A549 (cell line): Measurements from ENCODE around the gene SLC12A8. TPM values are rescaled to one million over a fixed set of nuclear protein-coding genes. Genes with fewer than 3 reads are reported as not detected.

Experiments used
- ATAC-seq, 2 experiments: fragments of 200-7000 bp in 1 of 2; fragments of >200 bp in 1 of 2; cut with Nextera tagmentation in 1 of 2; cut with Tn5 transposase in 1 of 2; 3 replicates each; pipeline versions ENCODE4 v1.8.0 to v1.9.1; 2018 to 2020; ENCODE audit warnings: mild to moderate bottlenecking in 1 of 2, moderate library complexity in 1 of 2
- CTCF ChIA-PET: fragments of 300-600 bp; sonication (Branson Sonifier 250); formaldehyde crosslinking; extraction: SDS; loops from one replicate; lab custom pipeline; 2021; ENCODE audit warnings: antibody characterized with exemption, inconsistent platforms; lab: Yijun Ruan, JAX
- POLR2A ChIA-PET: fragments of 350-600 bp; formaldehyde crosslinking; extraction: SDS; loops from one replicate; lab custom pipeline; 2021; ENCODE audit warnings: antibody characterized with exemption, inconsistent platforms; lab: Yijun Ruan, JAX
- DNase-seq, 2 experiments: peaks; one replicate each; pipeline versions ENCODE4 v3.0.0 to v3.0.0-alpha.2; 2011 to 2016; ENCODE audit warnings: low read depth in 1 of 2, low spot score in 1 of 2
- FAIRE-seq: peaks from 2 replicates; lab custom pipeline; 2011; peaks lifted over from hg19 to GRCh38; lab: Jason Lieb, UNC
- H3K27ac ChIP-seq, 2 experiments: fragments of >200 bp; sonication (Bioruptor Twin); formaldehyde crosslinking; 3 replicates each; pipeline ENCODE4 v1.5.1; 2016 to 2017
- H3K4me1 ChIP-seq: fragments of >200 bp; sonication (Bioruptor Twin); formaldehyde crosslinking; 3 replicates; pipeline ENCODE4 v1.6.1; 2016
- H3K4me2 ChIP-seq: fragments of >200 bp; sonication (Bioruptor Twin); formaldehyde crosslinking; 3 replicates; pipeline ENCODE4 v1.6.1; 2016
- H3K4me3 ChIP-seq: fragments of >200 bp; sonication (Bioruptor Twin); formaldehyde crosslinking; 3 replicates; pipeline ENCODE4 v1.5.1; 2016
- H3K9me3 ChIP-seq: fragments of >200 bp; sonication (Bioruptor Twin); formaldehyde crosslinking; 3 replicates; pipeline ENCODE4 v1.6.1; 2016
- CBX2 ChIP-seq: fragments of 200-600 bp; sonication (generic); IDR thresholded peaks from 2 replicates; pipeline ENCODE4 v1.6.1; 2016; ENCODE audit warnings: low read depth, mild to moderate bottlenecking, borderline replicate concordance
- CEBPB ChIP-seq, 2 experiments: fragments of >200 bp in 1 of 2; sonication (Bioruptor Twin) in 1 of 2; formaldehyde crosslinking in 1 of 2; IDR thresholded peaks; 2 replicates each; pipeline ENCODE4 v1.6.1; 2012 to 2016
- CHD2 ChIP-seq: fragments of 150-350 bp; IDR thresholded peaks from 2 replicates; pipeline ENCODE4 v1.6.1; 2014; ENCODE audit warnings: low read length; ENCODE audit not compliant: partially characterized antibody
- EP300 ChIP-seq, 2 experiments: fragments of >200 bp; sonication (Bioruptor Twin); formaldehyde crosslinking; IDR thresholded peaks; 2 replicates in 1 of 2; 3 replicates in 1 of 2; pipeline ENCODE4 v1.6.1; 2016 to 2017
- ESRRA ChIP-seq: fragments of 150-350 bp; IDR thresholded peaks from 2 replicates; pipeline ENCODE4 v1.6.1; 2014; ENCODE audit warnings: mild to moderate bottlenecking, low read length, borderline replicate concordance
- FOSL2 ChIP-seq, 2 experiments: fragments of 450-650 bp in 1 of 2; fragments of >200 bp in 1 of 2; sonication (Bioruptor Twin) in 1 of 2; formaldehyde crosslinking; IDR thresholded peaks; 2 replicates each; pipeline versions ENCODE4 v1.5.0 to v1.6.1; 2016 to 2020; ENCODE audit warnings: mild to moderate bottlenecking in 1 of 2, moderate library complexity in 1 of 2
- GATA3 ChIP-seq: IDR thresholded peaks from 2 replicates; pipeline ENCODE4 v1.6.1; 2012; ENCODE audit warnings: borderline replicate concordance
- HDAC2 ChIP-seq: fragments of 200-600 bp; sonication (generic); IDR thresholded peaks from 2 replicates; pipeline ENCODE4 v1.6.1; 2016
- HOXB13 ChIP-seq: fragments of 250-450 bp; sonication (Bioruptor Pico); IDR thresholded peaks from 2 replicates; pipeline ENCODE4 v1.5.0; 2020; ENCODE audit warnings: low read depth, mild to moderate bottlenecking, moderate library complexity
- HOXB5 ChIP-seq: fragments of 250-450 bp; sonication (Bioruptor Pico); IDR thresholded peaks from 2 replicates; pipeline ENCODE4 v1.5.0; 2020; ENCODE audit warnings: mild to moderate bottlenecking, moderate library complexity
- JUN ChIP-seq, 2 experiments: fragments of >200 bp; sonication (Bioruptor Twin); formaldehyde crosslinking; IDR thresholded peaks; 2 replicates in 1 of 2; 3 replicates in 1 of 2; pipeline ENCODE4 v1.6.1; 2016 to 2017
- MYC ChIP-seq: IDR thresholded peaks from 2 replicates; pipeline ENCODE4 v1.6.1; 2012; ENCODE audit warnings: mild to moderate bottlenecking, inconsistent platforms, low read length, improper control_type of control experiment, borderline replicate concordance
- NPAS2 ChIP-seq: fragments of 250-450 bp; sonication (Bioruptor Pico); IDR thresholded peaks from 2 replicates; pipeline ENCODE4 v1.8.0; 2022; ENCODE audit warnings: mild to moderate bottlenecking, moderate library complexity, borderline replicate concordance
- POLR2A ChIP-seq: IDR thresholded peaks from 2 replicates; pipeline ENCODE4 v1.6.1; 2012; ENCODE audit warnings: mild to moderate bottlenecking, low read length
- RARB ChIP-seq: fragments of 250-450 bp; sonication (Bioruptor Pico); IDR thresholded peaks from 2 replicates; pipeline ENCODE4 v1.8.0; 2021; ENCODE audit warnings: mild to moderate bottlenecking, moderate library complexity
- RCOR1 ChIP-seq: fragments of 150-350 bp; IDR thresholded peaks from 2 replicates; pipeline ENCODE4 v1.6.1; 2014; ENCODE audit warnings: antibody characterized with exemption, low read length, low read depth
- RFX5 ChIP-seq: fragments of 450-650 bp; IDR thresholded peaks from 2 replicates; pipeline ENCODE4 v1.7.1; 2014; ENCODE audit warnings: antibody characterized with exemption, mild to moderate bottlenecking, moderate library complexity
- RNF2 ChIP-seq: fragments of 200-600 bp; sonication (generic); IDR thresholded peaks from 2 replicates; pipeline ENCODE4 v1.6.1; 2016; ENCODE audit warnings: low read depth, mild to moderate bottlenecking, antibody characterized with exemption, moderate library complexity, borderline replicate concordance
- SMC3 ChIP-seq: fragments of >200 bp; sonication (Bioruptor Twin); formaldehyde crosslinking; IDR thresholded peaks from 3 replicates; pipeline ENCODE4 v1.6.1; 2018; ENCODE audit warnings: inconsistent platforms
- TFCP2L1 ChIP-seq: fragments of 250-450 bp; sonication (Bioruptor Pico); IDR thresholded peaks from 2 replicates; pipeline ENCODE4 v1.5.0; 2021; ENCODE audit warnings: mild to moderate bottlenecking
- TP53 ChIP-seq: fragments of 250-450 bp; sonication (Bioruptor Pico); IDR thresholded peaks from 2 replicates; pipeline ENCODE4 v1.5.0; 2021; ENCODE audit warnings: mild to moderate bottlenecking, moderate library complexity
- ZSCAN20 ChIP-seq: fragments of 250-450 bp; sonication (Bioruptor Pico); IDR thresholded peaks from 2 replicates; pipeline ENCODE4 v1.8.0; 2022; ENCODE audit warnings: mild to moderate bottlenecking, moderate library complexity
- WGBS: methylation state at CpG from one replicate; pipeline ENCODE4 v1.1.6; 2017; ENCODE audit errors: missing lambda C conversion rate; 5-methylcytosine and 5-hydroxymethylcytosine counted together
- polyA plus RNA-seq, 4 experiments: library from polyadenylated mRNA; depleted of rRNA in 3 of 4; stranded (reverse); fragments of >200 nt; fragmentation: RNase III in 1 of 4; extraction: RNeasy Plus Mini Kit Qiagen cat#74134 plus additional on column Dnase treatment in 1 of 4; gene quantifications; 2 replicates in 3 of 4; 3 replicates in 1 of 4; pipeline ENCODE4 v1.2.3, GENCODE V29; 2011 to 2017
- TF ChIP-seq, protein P1 (sequence below): fragments of 450-650 bp; IDR thresholded peaks from 2 replicates; pipeline ENCODE4 v1.6.1; 2014; ENCODE audit warnings: antibody characterized with exemption
- TF ChIP-seq, protein P2 (sequence below): fragments of 200-600 bp; sonication (generic); IDR thresholded peaks from 2 replicates; pipeline ENCODE4 v1.6.1; 2016; ENCODE audit warnings: antibody characterized with exemption, mild to moderate bottlenecking, moderate library complexity
- TF ChIP-seq, protein P3 (sequence below): fragments of >200 bp; sonication (Bioruptor Twin); formaldehyde crosslinking; IDR thresholded peaks from 3 replicates; pipeline ENCODE4 v1.5.1; 2016
- TF ChIP-seq, protein P4 (sequence below): IDR thresholded peaks from 2 replicates; pipeline ENCODE4 v1.6.1; 2012

Gene SLC12A8
- polyA plus RNA-seq, 2 of the 4 experiments (the other 2 are of a cell fraction), result 1.1 to 4.2 TPM

DNA sequence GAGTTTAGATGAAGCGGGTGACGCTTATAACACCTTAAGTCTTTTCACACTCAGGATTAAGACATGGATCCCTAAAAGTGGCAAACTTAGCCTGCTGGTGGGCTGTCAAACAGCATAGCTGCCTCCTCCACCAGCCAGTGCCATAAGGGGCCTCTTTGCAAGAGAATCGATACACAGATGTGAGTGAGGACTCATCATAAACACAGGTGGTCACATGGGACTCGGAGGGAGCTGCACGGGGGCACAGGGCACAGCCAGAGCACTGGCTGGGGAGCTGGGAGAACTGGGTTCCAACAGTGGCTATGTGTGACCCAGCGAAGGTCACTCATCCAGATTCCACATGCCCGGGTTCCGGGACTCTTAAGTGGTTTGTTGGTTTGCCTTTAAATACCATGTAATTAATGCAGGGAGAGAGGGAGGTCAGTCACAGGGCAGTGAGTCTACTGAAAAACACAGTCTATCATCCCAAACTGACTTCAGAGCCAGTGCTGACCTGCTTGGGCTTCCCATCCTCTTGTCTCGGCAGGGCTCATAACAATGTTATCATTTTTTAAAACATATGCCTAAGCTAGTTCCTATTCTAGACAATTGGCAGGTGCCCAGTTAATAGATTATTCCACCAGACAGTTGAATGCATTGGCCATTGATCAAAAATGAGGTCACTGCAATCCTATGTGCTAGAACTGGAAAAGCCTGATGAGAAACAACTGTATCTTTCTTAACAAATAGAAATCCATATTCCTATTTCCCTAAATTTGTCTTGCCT, 51.8 kb downstream of the SLC12A8 start:
- WGBS, result 85% methylated on average over 5 of the region's 9 CpGs
- no peak for ATAC-seq
- no peak overlapping the region for H3K4me2 ChIP-seq
- no peak for DNase-seq
- TF ChIP-seq EP300 (IDR thresholded peaks at IDR 0.05) (no peak), ZSCAN20 (no peak), POLR2A (no peak), RARB (CRISPR knock-in tag) (no peak), CHD2 (no peak), TFCP2L1 (CRISPR knock-in tag) (no peak), FOSL2 (IDR thresholded peaks at IDR 0.05) (no peak), FOSL2 (CRISPR knock-in tag; IDR thresholded peaks at IDR 0.05) (no peak), NPAS2 (CRISPR knock-in tag) (no peak), RCOR1 (no peak)
- TF ChIP-seq, protein P1, sequence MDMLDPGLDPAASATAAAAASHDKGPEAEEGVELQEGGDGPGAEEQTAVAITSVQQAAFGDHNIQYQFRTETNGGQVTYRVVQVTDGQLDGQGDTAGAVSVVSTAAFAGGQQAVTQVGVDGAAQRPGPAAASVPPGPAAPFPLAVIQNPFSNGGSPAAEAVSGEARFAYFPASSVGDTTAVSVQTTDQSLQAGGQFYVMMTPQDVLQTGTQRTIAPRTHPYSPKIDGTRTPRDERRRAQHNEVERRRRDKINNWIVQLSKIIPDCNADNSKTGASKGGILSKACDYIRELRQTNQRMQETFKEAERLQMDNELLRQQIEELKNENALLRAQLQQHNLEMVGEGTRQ, result no peak
- TF ChIP-seq, all 56 proteins: peak for 0
- Histone ChIP-seq H3K4me3 (no peak overlapping the region), H3K27ac (no peak overlapping the region), H3K4me1 (no peaks in the 10 kb centered on the region), H3K9me3 (no peaks in the 10 kb centered on the region)
- no peak for FAIRE-seq
- ChIA-PET POLR2A (interaction anchor here (0.6 kb wide), 1 partner anchor 81 kb away, joined by 3 read pairs; no protein-coding TSS in a partner anchor), CTCF (interaction anchor here (0.6 to 1.1 kb wide), 2 partner anchors 10 to 33 kb away, joined by 3 to 4 read pairs; no protein-coding TSS in a partner anchor)

DNA sequence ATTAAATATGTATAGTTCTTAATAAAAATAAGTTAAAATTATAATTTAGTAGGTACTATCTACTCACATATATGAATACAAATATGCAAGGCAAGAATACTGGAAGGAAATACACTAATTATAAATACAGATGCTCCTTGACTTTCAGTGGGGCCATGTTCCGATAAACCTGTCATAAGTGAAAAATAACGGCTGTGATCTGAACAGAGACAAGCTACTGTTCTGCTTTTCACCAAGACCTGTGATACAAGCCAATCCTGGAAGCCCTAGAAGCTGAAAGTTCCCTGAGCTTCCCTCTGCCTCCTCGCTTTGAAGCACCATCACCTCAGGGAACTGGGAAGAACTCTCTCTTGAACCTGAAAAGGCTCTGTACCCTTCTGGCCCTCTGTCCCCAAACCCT, 55.4 kb downstream of the SLC12A8 start:
- Histone ChIP-seq H3K4me3 (no peak overlapping the region), H3K4me1 (no peaks in the 10 kb centered on the region), H3K9me3 (no peaks in the 10 kb centered on the region), H3K27ac (no peak overlapping the region), H3K4me2 (no peak overlapping the region)
- FAIRE-seq (no peak), DNase-seq (no peak), ATAC-seq (no peak)
- ChIA-PET POLR2A (no interaction called here), CTCF (interaction anchor here (0.9 kb wide), 1 partner anchor 8 kb away, joined by 3 read pairs; no protein-coding TSS in a partner anchor)
- 78% methylated on average over 3 of the region's 3 CpGs for WGBS
- no peak for TF ChIP-seq RNF2
- no peak for TF ChIP-seq MYC
- TF ChIP-seq RCOR1, result no peak
- no peak for TF ChIP-seq ESRRA
- TF ChIP-seq, protein P2, sequence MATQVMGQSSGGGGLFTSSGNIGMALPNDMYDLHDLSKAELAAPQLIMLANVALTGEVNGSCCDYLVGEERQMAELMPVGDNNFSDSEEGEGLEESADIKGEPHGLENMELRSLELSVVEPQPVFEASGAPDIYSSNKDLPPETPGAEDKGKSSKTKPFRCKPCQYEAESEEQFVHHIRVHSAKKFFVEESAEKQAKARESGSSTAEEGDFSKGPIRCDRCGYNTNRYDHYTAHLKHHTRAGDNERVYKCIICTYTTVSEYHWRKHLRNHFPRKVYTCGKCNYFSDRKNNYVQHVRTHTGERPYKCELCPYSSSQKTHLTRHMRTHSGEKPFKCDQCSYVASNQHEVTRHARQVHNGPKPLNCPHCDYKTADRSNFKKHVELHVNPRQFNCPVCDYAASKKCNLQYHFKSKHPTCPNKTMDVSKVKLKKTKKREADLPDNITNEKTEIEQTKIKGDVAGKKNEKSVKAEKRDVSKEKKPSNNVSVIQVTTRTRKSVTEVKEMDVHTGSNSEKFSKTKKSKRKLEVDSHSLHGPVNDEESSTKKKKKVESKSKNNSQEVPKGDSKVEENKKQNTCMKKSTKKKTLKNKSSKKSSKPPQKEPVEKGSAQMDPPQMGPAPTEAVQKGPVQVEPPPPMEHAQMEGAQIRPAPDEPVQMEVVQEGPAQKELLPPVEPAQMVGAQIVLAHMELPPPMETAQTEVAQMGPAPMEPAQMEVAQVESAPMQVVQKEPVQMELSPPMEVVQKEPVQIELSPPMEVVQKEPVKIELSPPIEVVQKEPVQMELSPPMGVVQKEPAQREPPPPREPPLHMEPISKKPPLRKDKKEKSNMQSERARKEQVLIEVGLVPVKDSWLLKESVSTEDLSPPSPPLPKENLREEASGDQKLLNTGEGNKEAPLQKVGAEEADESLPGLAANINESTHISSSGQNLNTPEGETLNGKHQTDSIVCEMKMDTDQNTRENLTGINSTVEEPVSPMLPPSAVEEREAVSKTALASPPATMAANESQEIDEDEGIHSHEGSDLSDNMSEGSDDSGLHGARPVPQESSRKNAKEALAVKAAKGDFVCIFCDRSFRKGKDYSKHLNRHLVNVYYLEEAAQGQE, result no peak
- no peak for TF ChIP-seq HOXB5 (CRISPR knock-in tag)
- TF ChIP-seq HDAC2, result no peak
- TF ChIP-seq, protein P3, sequence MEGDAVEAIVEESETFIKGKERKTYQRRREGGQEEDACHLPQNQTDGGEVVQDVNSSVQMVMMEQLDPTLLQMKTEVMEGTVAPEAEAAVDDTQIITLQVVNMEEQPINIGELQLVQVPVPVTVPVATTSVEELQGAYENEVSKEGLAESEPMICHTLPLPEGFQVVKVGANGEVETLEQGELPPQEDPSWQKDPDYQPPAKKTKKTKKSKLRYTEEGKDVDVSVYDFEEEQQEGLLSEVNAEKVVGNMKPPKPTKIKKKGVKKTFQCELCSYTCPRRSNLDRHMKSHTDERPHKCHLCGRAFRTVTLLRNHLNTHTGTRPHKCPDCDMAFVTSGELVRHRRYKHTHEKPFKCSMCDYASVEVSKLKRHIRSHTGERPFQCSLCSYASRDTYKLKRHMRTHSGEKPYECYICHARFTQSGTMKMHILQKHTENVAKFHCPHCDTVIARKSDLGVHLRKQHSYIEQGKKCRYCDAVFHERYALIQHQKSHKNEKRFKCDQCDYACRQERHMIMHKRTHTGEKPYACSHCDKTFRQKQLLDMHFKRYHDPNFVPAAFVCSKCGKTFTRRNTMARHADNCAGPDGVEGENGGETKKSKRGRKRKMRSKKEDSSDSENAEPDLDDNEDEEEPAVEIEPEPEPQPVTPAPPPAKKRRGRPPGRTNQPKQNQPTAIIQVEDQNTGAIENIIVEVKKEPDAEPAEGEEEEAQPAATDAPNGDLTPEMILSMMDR, result no peak
- TF ChIP-seq JUN (IDR thresholded peaks at IDR 0.05), result no peak
- TF ChIP-seq CEBPB (IDR thresholded peaks at IDR 0.05), result no peak
- no peak for TF ChIP-seq GATA3
- no peak for TF ChIP-seq HOXB13 (CRISPR knock-in tag)
- TF ChIP-seq TP53 (CRISPR knock-in tag), result no peak
- TF ChIP-seq RFX5, result no peak
- no peak for TF ChIP-seq CBX2
- TF ChIP-seq, protein P4, sequence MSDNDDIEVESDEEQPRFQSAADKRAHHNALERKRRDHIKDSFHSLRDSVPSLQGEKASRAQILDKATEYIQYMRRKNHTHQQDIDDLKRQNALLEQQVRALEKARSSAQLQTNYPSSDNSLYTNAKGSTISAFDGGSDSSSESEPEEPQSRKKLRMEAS, result no peak
- no peak for TF ChIP-seq SMC3
